Bronchial epithelial cell (primary cell): Measurements from ENCODE around the gene COMMD1. TPM values are rescaled to one million over a fixed set of nuclear protein-coding genes. Genes with fewer than 3 reads are reported as not detected.
A peak's percentile ranks its signal among the peaks of the same experiment; 100 is the strongest.
"Not testable (repeated sequence)": the region's sequence is repeated elsewhere in the genome, so short reads cannot be mapped to it uniquely, and the experiment has no call there.

Experiments used
- DNase-seq: peaks from one replicate; pipeline ENCODE4 v3.0.0-alpha.2; 2010; ENCODE audit warnings: low read depth
- FAIRE-seq: peaks from 2 replicates; lab custom pipeline; 2011; peaks lifted over from hg19 to GRCh38; lab: Jason Lieb, UNC
- H3K27me3 ChIP-seq: 2 replicates; pipeline ENCODE4 v1.5.1; 2011; ENCODE audit warnings: low read length; ENCODE audit not compliant: control insufficient read depth, insufficient read depth
- H3K36me3 ChIP-seq: 2 replicates; pipeline ENCODE4 v1.5.1; 2011; ENCODE audit warnings: low read length; ENCODE audit not compliant: control insufficient read depth, insufficient read depth
- H3K4me3 ChIP-seq: 2 replicates; pipeline ENCODE4 v1.5.1; 2011; ENCODE audit warnings: mild to moderate bottlenecking, low read depth, low read length, control low read depth
- CTCF ChIP-seq: IDR thresholded peaks from 2 replicates; pipeline ENCODE4 v1.5.1; 2011; ENCODE audit warnings: mild to moderate bottlenecking, moderate library complexity, low read length, control low read depth, inconsistent platforms; ENCODE audit not compliant: insufficient read depth, severe bottlenecking
- total RNA-seq: library from RNA; depleted of rRNA; stranded (reverse); fragments of >200 nt; gene quantifications from 2 replicates; pipeline ENCODE4 v1.2.1, GENCODE V29; 2014

The COMMD1 gene
- total RNA-seq, 1 donor from 2014 or later: 30.5 TPM

GRCh38 chr2:62150597-62151305, 245.3 kb downstream of the COMMD1 start:
- H3K27me3 ChIP-seq: no peaks in the 10 kb centered on the region
- FAIRE-seq (no peak), DNase-seq (no peak)
- no peak overlapping the region for H3K4me3 ChIP-seq
- H3K36me3 ChIP-seq: no peaks in the 10 kb centered on the region
- no peak for TF ChIP-seq CTCF

DNA sequence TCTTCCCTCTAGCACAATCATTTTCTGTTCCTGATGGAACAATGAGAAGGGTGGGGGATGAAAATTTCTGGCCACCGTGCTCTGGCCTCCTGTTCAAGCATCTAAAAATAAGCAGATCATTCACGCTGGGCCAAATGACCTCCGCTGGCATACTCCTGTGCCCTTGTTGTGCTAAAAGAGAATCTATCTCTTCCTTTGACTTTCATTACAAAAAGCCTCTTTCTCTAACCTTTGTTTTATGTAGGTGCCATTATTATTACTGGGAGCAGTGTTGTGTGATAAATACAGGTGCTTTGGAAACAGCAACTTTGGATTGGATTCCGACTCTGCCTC, 245.8 kb downstream of the COMMD1 start:
- no peak overlapping the region for H3K4me3 ChIP-seq
- FAIRE-seq: no peak
- TF ChIP-seq CTCF: no peak
- DNase-seq: no peak
- no peaks in the 10 kb centered on the region for H3K36me3 ChIP-seq
- H3K27me3 ChIP-seq: no peaks in the 10 kb centered on the region

GRCh38 chr2:62152000-62152399, 246.5 kb downstream of the COMMD1 start:
- DNase-seq (peak; percentile 69), FAIRE-seq (no peak)
- no peaks in the 10 kb centered on the region for H3K27me3 ChIP-seq
- TF ChIP-seq CTCF: no peak
- H3K4me3 ChIP-seq: no peak overlapping the region
- no peaks in the 10 kb centered on the region for H3K36me3 ChIP-seq

DNA sequence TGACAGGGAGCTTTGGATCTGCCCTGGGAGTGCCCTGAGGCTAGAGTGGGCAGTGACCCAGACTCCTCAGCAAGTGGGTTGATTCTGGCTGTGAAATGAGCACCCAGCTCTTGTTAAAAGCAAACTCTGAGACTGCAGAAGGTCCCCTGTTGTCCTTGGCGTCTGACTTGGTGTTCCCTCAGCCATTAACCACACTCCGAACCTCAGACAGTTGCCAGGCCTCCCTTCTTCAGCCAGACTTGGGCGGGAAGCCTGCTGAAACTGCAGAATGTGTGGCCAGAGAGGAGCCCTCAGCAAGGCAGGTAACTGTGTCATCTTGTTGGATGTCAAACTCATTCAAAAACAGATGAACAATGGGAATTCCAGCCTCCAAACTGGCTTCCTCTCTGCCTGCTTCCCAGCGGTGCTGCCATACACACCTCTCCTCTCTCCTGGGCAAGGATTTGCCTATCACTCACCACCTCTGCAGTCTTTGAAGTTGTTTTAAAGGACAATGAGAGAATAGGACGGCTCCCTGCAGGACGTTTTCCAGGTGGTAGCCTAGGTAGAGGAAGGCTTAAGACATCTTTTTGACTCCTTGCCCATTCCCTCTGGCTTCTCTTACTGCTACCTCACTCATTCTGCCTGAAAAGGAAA, 251.5 kb downstream of the COMMD1 start:
- no peaks in the 10 kb centered on the region for H3K36me3 ChIP-seq
- no peak overlapping the region for H3K4me3 ChIP-seq
- DNase-seq (no peak), FAIRE-seq (peak; percentile 58)
- H3K27me3 ChIP-seq: no peaks in the 10 kb centered on the region
- no peak for TF ChIP-seq CTCF

GRCh38 chr2:62158444-62159121, 253.1 kb downstream of the COMMD1 start:
- Histone ChIP-seq H3K27me3 (no peaks in the 10 kb centered on the region), H3K36me3 (no peaks in the 10 kb centered on the region), H3K4me3 (no peak overlapping the region)
- no peak for TF ChIP-seq CTCF
- DNase-seq: no peak
- FAIRE-seq: no peak

GRCh38 chr2:62160691-62161090, 255.2 kb downstream of the COMMD1 start:
- H3K4me3 ChIP-seq, DNase-seq, FAIRE-seq, H3K27me3 ChIP-seq, H3K36me3 ChIP-seq: not testable (repeated sequence)
